H9 (cell line): ENCODE measurements around the gene KCNE1. TPM values are rescaled to one million over a fixed set of nuclear protein-coding genes. Genes with fewer than 3 reads are reported as not detected.

Source experiments
- DNase-seq: peaks from one replicate; pipeline ENCODE4 v3.0.0-alpha.2; 2017
- H2AFZ ChIP-seq: one replicate; pipeline ENCODE4 v1.6.1; 2013; ENCODE audit warnings: mild to moderate bottlenecking, low read length, control low read depth, moderate library complexity
- H2AK5ac ChIP-seq: 2 replicates; pipeline ENCODE4 v1.6.1; 2013; ENCODE audit warnings: low read length, control low read depth, mixed read lengths; ENCODE audit not compliant: insufficient read length
- H2BK120ac ChIP-seq: one replicate; pipeline ENCODE4 v1.6.1; 2013; ENCODE audit warnings: low read depth, mild to moderate bottlenecking, low read length, control low read depth, inconsistent platforms; ENCODE audit not compliant: poor library complexity, severe bottlenecking
- H2BK12ac ChIP-seq: 2 replicates; pipeline ENCODE4 v1.6.1; 2013; ENCODE audit warnings: low read length, control low read depth, mixed read lengths, low read depth; ENCODE audit not compliant: insufficient read length
- H2BK15ac ChIP-seq: 2 replicates; pipeline ENCODE4 v1.6.1; 2013; ENCODE audit warnings: low read depth, low read length, control low read depth
- H2BK20ac ChIP-seq: one replicate; pipeline ENCODE4 v1.6.1; 2013; ENCODE audit warnings: low read depth, mild to moderate bottlenecking, low read length, control low read depth, inconsistent platforms; ENCODE audit not compliant: poor library complexity, severe bottlenecking
- H2BK5ac ChIP-seq: 2 replicates; pipeline ENCODE4 v1.6.1; 2013; ENCODE audit warnings: low read length, control low read depth, mixed read lengths; ENCODE audit not compliant: insufficient read length
- H3K14ac ChIP-seq: 2 replicates; pipeline ENCODE4 v1.6.1; 2013; ENCODE audit warnings: low read length, control low read depth; ENCODE audit not compliant: insufficient read depth
- H3K18ac ChIP-seq: 2 replicates; pipeline ENCODE4 v1.6.1; 2013; ENCODE audit warnings: low read depth, mild to moderate bottlenecking, mixed read lengths, low read length, control low read depth; ENCODE audit not compliant: insufficient read length
- H3K23ac ChIP-seq: 2 replicates; pipeline ENCODE4 v1.6.1; 2013; ENCODE audit warnings: low read length, control low read depth, mixed read lengths, low read depth; ENCODE audit not compliant: insufficient read length
- H3K23me2 ChIP-seq: 2 replicates; pipeline ENCODE4 v1.6.1; 2013; ENCODE audit warnings: low read depth, mild to moderate bottlenecking, mixed read lengths, low read length, control low read depth; ENCODE audit not compliant: insufficient read length, poor library complexity, severe bottlenecking
- H3K27ac ChIP-seq: 2 replicates; pipeline ENCODE4 v1.5.1; 2013; ENCODE audit warnings: low read length, control low read depth, mixed read lengths, low read depth; ENCODE audit not compliant: insufficient read length
- H3K27me3 ChIP-seq: 2 replicates; pipeline ENCODE4 v1.6.1; 2013; ENCODE audit warnings: low read length, control low read depth, inconsistent platforms; ENCODE audit not compliant: insufficient read depth
- H3K4ac ChIP-seq: 2 replicates; pipeline ENCODE4 v1.6.1; 2013; ENCODE audit warnings: low read depth, mild to moderate bottlenecking, control low read depth, inconsistent platforms, low read length, moderate library complexity
- H3K4me1 ChIP-seq: 2 replicates; pipeline ENCODE4 v1.6.1; 2013; ENCODE audit warnings: low read length, control low read depth, inconsistent platforms; ENCODE audit not compliant: insufficient read depth
- H3K4me2 ChIP-seq: 2 replicates; pipeline ENCODE4 v1.6.1; 2013; ENCODE audit warnings: low read length, control low read depth, mixed read lengths; ENCODE audit not compliant: insufficient read length, insufficient read depth
- H3K56ac ChIP-seq: 2 replicates; pipeline ENCODE4 v1.6.1; 2013; ENCODE audit warnings: low read depth, mild to moderate bottlenecking, mixed read lengths, low read length, control low read depth; ENCODE audit not compliant: insufficient read length
- H3K79me1 ChIP-seq: 2 replicates; pipeline ENCODE4 v1.6.1; 2013; ENCODE audit warnings: low read depth, mild to moderate bottlenecking, moderate library complexity, low read length, control low read depth, inconsistent platforms; ENCODE audit not compliant: insufficient read depth, poor library complexity, severe bottlenecking
- H3K79me2 ChIP-seq: 2 replicates; pipeline ENCODE4 v1.6.1; 2013; ENCODE audit warnings: low read length, control low read depth, inconsistent platforms; ENCODE audit not compliant: insufficient read depth
- H3K9ac ChIP-seq: 2 replicates; pipeline ENCODE4 v1.6.1; 2013; ENCODE audit warnings: low read length, control low read depth, mixed read lengths; ENCODE audit not compliant: insufficient read length; ENCODE audit errors: extremely low read depth
- H3K9me3 ChIP-seq: one replicate; pipeline ENCODE4 v1.6.1; 2013; ENCODE audit warnings: low read depth, low read length, inconsistent platforms; ENCODE audit not compliant: control insufficient read depth
- H3T11ph ChIP-seq: one replicate; pipeline ENCODE4 v1.6.1; 2013; ENCODE audit warnings: mild to moderate bottlenecking, low read length, control low read depth, inconsistent platforms
- H4K20me1 ChIP-seq: one replicate; pipeline ENCODE4 v1.6.1; 2013; ENCODE audit not compliant: control insufficient read depth, insufficient read length, insufficient read depth
- H4K5ac ChIP-seq: 2 replicates; pipeline ENCODE4 v1.6.1; 2013; ENCODE audit warnings: low read depth, mild to moderate bottlenecking, mixed read lengths, low read length, control low read depth; ENCODE audit not compliant: insufficient read length
- H4K8ac ChIP-seq: replicated peaks from 2 replicates; pipeline ENCODE4 v1.6.1; 2013; ENCODE audit warnings: low read length, control low read depth, mixed read lengths, low read depth; ENCODE audit not compliant: insufficient read length
- H4K91ac ChIP-seq: 2 replicates; pipeline ENCODE4 v1.6.1; 2013; ENCODE audit warnings: low read depth, mild to moderate bottlenecking, moderate library complexity, mixed read lengths, low read length, control low read depth; ENCODE audit not compliant: insufficient read length
- H3K27ac Mint-ChIP-seq, 3 experiments: 2 replicates in 2 of 3; 3 replicates in 1 of 3; pipeline ENCODE4 v1.8.0; 2020 to 2021; ENCODE audit warnings: mixed read lengths in 3 of 3, mild to moderate bottlenecking in 1 of 3, moderate library complexity in 1 of 3
- H3K27me3 Mint-ChIP-seq: 2 replicates; pipeline ENCODE4 v1.8.0; 2021; ENCODE audit warnings: low read depth, mild to moderate bottlenecking, moderate library complexity, mixed read lengths
- H3K36me3 Mint-ChIP-seq, 3 experiments: 2 replicates in 2 of 3; 3 replicates in 1 of 3; pipeline ENCODE4 v1.8.0; 2020 to 2021; ENCODE audit warnings: low read depth in 3 of 3, mixed read lengths in 3 of 3; ENCODE audit not compliant: insufficient read depth in 1 of 3
- H3K4me1 Mint-ChIP-seq, 2 experiments: 2 replicates each; pipeline ENCODE4 v1.8.0; 2020; ENCODE audit warnings: mixed read lengths in 2 of 2
- H3K4me3 Mint-ChIP-seq, 2 experiments: 2 replicates in 1 of 2; 3 replicates in 1 of 2; pipeline ENCODE4 v1.8.0; 2020 to 2021; ENCODE audit warnings: mild to moderate bottlenecking in 2 of 2, mixed read lengths in 2 of 2, moderate library complexity in 1 of 2
- H3K9me3 Mint-ChIP-seq, 2 experiments: 2 replicates in 1 of 2; 3 replicates in 1 of 2; pipeline ENCODE4 v1.8.0; 2020; ENCODE audit warnings: mild to moderate bottlenecking in 2 of 2, mixed read lengths in 2 of 2, moderate library complexity in 1 of 2
- WGBS: extraction: QIAGEN DNeasy Blood & Tissue Kit; methylation state at CpG from one replicate; pipeline ENCODE4 v1.1.7; 2013; ENCODE audit warnings: missing lambda C conversion rate, low lambda C conversion rate, mixed read lengths; ENCODE audit not compliant: insufficient read length; ENCODE audit errors: extremely low coverage; 5-methylcytosine and 5-hydroxymethylcytosine counted together
- total RNA-seq: library from RNA; stranded (reverse); gene quantifications from 2 replicates; pipeline ENCODE4 v1.2.1, GENCODE V29; 2021
- TF ChIP-seq, protein P1 (sequence below): fragments of 200-600 bp; sonication (generic); conservative IDR thresholded peaks from 3 replicates; pipeline ENCODE4 v1.8.0; 2021; ENCODE audit warnings: antibody characterized with exemption, mild to moderate bottlenecking

Gene KCNE1
- total RNA-seq, 1 experiment from 2014 or later = 0.28 TPM

DNA sequence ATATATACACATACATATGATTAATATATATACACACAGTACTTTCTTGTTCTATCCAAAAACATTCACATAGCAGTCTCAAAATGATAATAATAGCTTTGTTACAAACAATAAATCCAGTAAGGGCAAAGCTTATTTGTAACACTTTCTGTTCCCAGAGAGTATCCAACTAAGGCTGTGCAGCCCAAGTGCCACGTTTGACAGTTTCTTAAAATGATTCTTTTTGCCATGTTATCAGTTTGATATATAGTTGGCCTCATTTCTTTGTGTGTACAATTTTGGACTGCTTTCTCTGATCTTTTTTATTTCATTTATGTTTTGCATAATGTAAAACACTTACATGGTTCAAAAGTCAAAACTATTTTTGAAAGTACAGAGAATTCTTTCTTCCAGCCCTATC, 11.8 kb downstream of the KCNE1 start:
- Mint-ChIP-seq H3K9me3 (peaks cover 11 to 13% of the 10 kb centered on the region in 2 experiments), H3K4me3 (no peak overlapping the region), H3K27ac (no peak overlapping the region), H3K27me3 (peaks cover 4% of the 10 kb centered on the region; the same call in 1 of the 2 replicates), H3K36me3 (no peaks in the 10 kb centered on the region; a peak in 1 of 7 replicates), H3K4me1 (peaks cover 0 to 8% of the 10 kb centered on the region in 2 experiments; a peak in 1 of 4 replicates)
- TF ChIP-seq, protein P1, sequence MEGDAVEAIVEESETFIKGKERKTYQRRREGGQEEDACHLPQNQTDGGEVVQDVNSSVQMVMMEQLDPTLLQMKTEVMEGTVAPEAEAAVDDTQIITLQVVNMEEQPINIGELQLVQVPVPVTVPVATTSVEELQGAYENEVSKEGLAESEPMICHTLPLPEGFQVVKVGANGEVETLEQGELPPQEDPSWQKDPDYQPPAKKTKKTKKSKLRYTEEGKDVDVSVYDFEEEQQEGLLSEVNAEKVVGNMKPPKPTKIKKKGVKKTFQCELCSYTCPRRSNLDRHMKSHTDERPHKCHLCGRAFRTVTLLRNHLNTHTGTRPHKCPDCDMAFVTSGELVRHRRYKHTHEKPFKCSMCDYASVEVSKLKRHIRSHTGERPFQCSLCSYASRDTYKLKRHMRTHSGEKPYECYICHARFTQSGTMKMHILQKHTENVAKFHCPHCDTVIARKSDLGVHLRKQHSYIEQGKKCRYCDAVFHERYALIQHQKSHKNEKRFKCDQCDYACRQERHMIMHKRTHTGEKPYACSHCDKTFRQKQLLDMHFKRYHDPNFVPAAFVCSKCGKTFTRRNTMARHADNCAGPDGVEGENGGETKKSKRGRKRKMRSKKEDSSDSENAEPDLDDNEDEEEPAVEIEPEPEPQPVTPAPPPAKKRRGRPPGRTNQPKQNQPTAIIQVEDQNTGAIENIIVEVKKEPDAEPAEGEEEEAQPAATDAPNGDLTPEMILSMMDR = no peak
- H3K9ac ChIP-seq = no peak overlapping the region
- no peak overlapping the region for H2BK20ac ChIP-seq
- no peak overlapping the region for H3K23ac ChIP-seq
- H3T11ph ChIP-seq = no peak overlapping the region
- no peak overlapping the region for H2BK5ac ChIP-seq
- H3K18ac ChIP-seq = no peak overlapping the region
- no peaks in the 10 kb centered on the region for H3K79me1 ChIP-seq
- DNase-seq = no peak
- no peaks in the 10 kb centered on the region for H3K79me2 ChIP-seq
- no peak overlapping the region for H2BK15ac ChIP-seq
- H3K14ac ChIP-seq = no peak overlapping the region
- H2BK120ac ChIP-seq = no peak overlapping the region
- no peaks in the 10 kb centered on the region for H3K9me3 ChIP-seq
- H3K4ac ChIP-seq = no peak overlapping the region
- no peak overlapping the region for H2BK12ac ChIP-seq
- H3K27ac ChIP-seq = no peak overlapping the region
- H3K27me3 ChIP-seq = no peaks in the 10 kb centered on the region
- H2AFZ ChIP-seq = no peak overlapping the region
- no peaks in the 10 kb centered on the region for H3K4me1 ChIP-seq
- H3K23me2 ChIP-seq = no peaks in the 10 kb centered on the region
- H4K91ac ChIP-seq = no peak overlapping the region
- H3K56ac ChIP-seq = no peak overlapping the region
- no peak overlapping the region for H3K4me2 ChIP-seq
- no peak overlapping the region for H4K8ac ChIP-seq
- H2AK5ac ChIP-seq = no peak overlapping the region
- WGBS = no CpG with 5 or more reads among the region's 1 CpG
- no peak overlapping the region for H4K5ac ChIP-seq
- no peaks in the 10 kb centered on the region for H4K20me1 ChIP-seq
